Panc1 (cell line): ENCODE results near the gene TDRD7. TPM values are rescaled to one million over a fixed set of nuclear protein-coding genes. Genes with fewer than 3 reads are reported as not detected.

ENCODE experiments used
- ATAC-seq: fragments of 200-7000 bp; cut with Tn5 transposase; 2 replicates; pipeline ENCODE4 v1.9.1; 2020; ENCODE audit warnings: mild to moderate bottlenecking, moderate library complexity
- BruUV-seq: library from RNA; stranded (reverse); fragments of 400-500 nt; replicated peaks from 2 replicates; lab custom pipeline; 2021; lab: Mats Ljungman, UMichigan
- CTCF ChIA-PET: fragments of 300-600 bp; sonication (Branson Sonifier 250); formaldehyde crosslinking; loops from one replicate; lab custom pipeline; 2022; ENCODE audit warnings: antibody characterized with exemption; lab: Charles Lee
- POLR2A ChIA-PET: fragments of 300-600 bp; sonication (Branson Sonifier 250); formaldehyde crosslinking; loops from one replicate; lab custom pipeline; 2022; ENCODE audit warnings: antibody characterized with exemption; lab: Charles Lee
- DNase-seq: peaks from one replicate; pipeline ENCODE4 v3.0.0-alpha.2; 2010; ENCODE audit warnings: low read depth, low spot score
- H3K27ac ChIP-seq: 2 replicates; pipeline ENCODE4 v1.5.1; 2011; ENCODE audit warnings: mild to moderate bottlenecking, low read length, inconsistent platforms
- H3K27me3 ChIP-seq: fragments of 200-500 bp; sonication (Bioruptor generic); 2 replicates; pipeline ENCODE4 v1.6.0; 2014; ENCODE audit warnings: low read length, inconsistent platforms; ENCODE audit not compliant: control insufficient read depth, insufficient read depth
- H3K36me3 ChIP-seq: fragments of 200-500 bp; sonication (Bioruptor generic); 2 replicates; pipeline ENCODE4 v1.5.1; 2014; ENCODE audit warnings: inconsistent platforms, mild to moderate bottlenecking, low read length, moderate library complexity; ENCODE audit not compliant: control insufficient read depth, insufficient read depth
- H3K4me1 ChIP-seq: 2 replicates; pipeline ENCODE4 v1.5.1; 2011; ENCODE audit warnings: inconsistent platforms, mild to moderate bottlenecking, low read length, moderate library complexity; ENCODE audit not compliant: control insufficient read depth, insufficient read depth
- H3K4me3 ChIP-seq, 2 experiments: 2 replicates each; pipeline ENCODE4 v1.5.1; 2011 to 2012; ENCODE audit warnings: low read depth in 2 of 2, low read length in 2 of 2, mild to moderate bottlenecking in 2 of 2, inconsistent platforms in 1 of 2, moderate library complexity in 1 of 2
- H3K9me3 ChIP-seq: fragments of 200-500 bp; sonication (Bioruptor generic); 2 replicates; pipeline ENCODE4 v1.5.1; 2014; ENCODE audit warnings: low read depth, mild to moderate bottlenecking, inconsistent platforms, low read length, moderate library complexity; ENCODE audit not compliant: control insufficient read depth, insufficient read depth
- POLR2AphosphoS5 ChIP-seq: IDR thresholded peaks from 2 replicates; pipeline ENCODE4 v1.6.1; 2012; ENCODE audit warnings: mild to moderate bottlenecking, low read depth, low read length, moderate library complexity
- SIN3A ChIP-seq: IDR thresholded peaks from 2 replicates; pipeline ENCODE4 v1.6.1; 2012; ENCODE audit warnings: low read depth, mild to moderate bottlenecking, low read length, moderate library complexity, borderline replicate concordance; ENCODE audit not compliant: insufficient read depth
- TCF7L2 ChIP-seq: IDR thresholded peaks from 2 replicates; pipeline ENCODE4 v1.6.1; 2011; ENCODE audit warnings: mild to moderate bottlenecking, low read depth, low read length, inconsistent platforms
- in situ Hi-C: cut with HindIII; loops from 2 replicates; pipeline ENCODE4 v1.10.0; 2016; ENCODE audit warnings: low sequenced_read_pairs, low pct_unique_long_range_greater_than_20kb
- intact Hi-C: fragments of 100-400 bp; cut with micrococcal nuclease; formaldehyde crosslinking; loops from one replicate; pipeline ENCODE4 v1.10.0; 2022; ENCODE audit not compliant: unreplicated experiment
- total RNA-seq: library from RNA; stranded (reverse); gene quantifications from one replicate; pipeline ENCODE4 v1.2.1, GENCODE V29; 2021; ENCODE audit not compliant: unreplicated experiment
- TF ChIP-seq, protein P1 (sequence below), 2 experiments: IDR thresholded peaks; 2 replicates each; pipeline ENCODE4 v1.6.1; 2011 to 2012; ENCODE audit warnings: low read depth in 2 of 2, control low read depth in 1 of 2, low read length in 1 of 2, mild to moderate bottlenecking in 1 of 2, moderate library complexity in 1 of 2; ENCODE audit not compliant: insufficient read depth in 1 of 2
- TF ChIP-seq, protein P2 (sequence below): fragments of 450-650 bp; IDR thresholded peaks from 2 replicates; pipeline ENCODE4 v1.5.1; 2017; ENCODE audit warnings: mild to moderate bottlenecking

The TDRD7 gene
- total RNA-seq, 1 experiment from 2014 or later, result 10.6 TPM

DNA sequence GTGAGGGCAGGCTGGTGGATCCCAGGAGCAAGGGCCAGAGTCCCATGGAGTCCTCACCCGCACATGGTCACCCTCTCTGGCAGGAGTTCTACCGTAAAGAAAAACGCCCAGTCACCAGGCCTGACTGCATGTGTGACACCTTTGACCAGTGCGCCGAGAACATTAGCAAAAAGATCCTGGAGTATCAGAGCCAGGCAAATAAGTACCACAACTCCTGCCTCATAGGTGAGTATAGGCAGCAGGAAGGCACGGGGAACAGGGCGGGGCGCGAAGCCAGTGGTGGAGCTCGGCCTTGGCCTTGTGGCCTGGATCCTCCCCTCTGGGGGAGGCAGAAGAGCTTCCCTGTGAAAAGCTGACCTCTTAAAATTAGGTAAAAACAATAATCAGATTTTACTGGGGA is 45.4 kb upstream of the TDRD7 start:
- Histone ChIP-seq H3K4me1 (no peaks in the 10 kb centered on the region), H3K36me3 (no peaks in the 10 kb centered on the region), H3K9me3 (no peaks in the 10 kb centered on the region), H3K27ac (no peak overlapping the region), H3K27me3 (no peaks in the 10 kb centered on the region), H3K4me3 (no peak overlapping the region)
- ATAC-seq (no peak), DNase-seq (no peak)
- TF ChIP-seq SIN3A, result no peak
- no peak for TF ChIP-seq TCF7L2
- TF ChIP-seq POLR2AphosphoS5, result no peak
- TF ChIP-seq, protein P1, sequence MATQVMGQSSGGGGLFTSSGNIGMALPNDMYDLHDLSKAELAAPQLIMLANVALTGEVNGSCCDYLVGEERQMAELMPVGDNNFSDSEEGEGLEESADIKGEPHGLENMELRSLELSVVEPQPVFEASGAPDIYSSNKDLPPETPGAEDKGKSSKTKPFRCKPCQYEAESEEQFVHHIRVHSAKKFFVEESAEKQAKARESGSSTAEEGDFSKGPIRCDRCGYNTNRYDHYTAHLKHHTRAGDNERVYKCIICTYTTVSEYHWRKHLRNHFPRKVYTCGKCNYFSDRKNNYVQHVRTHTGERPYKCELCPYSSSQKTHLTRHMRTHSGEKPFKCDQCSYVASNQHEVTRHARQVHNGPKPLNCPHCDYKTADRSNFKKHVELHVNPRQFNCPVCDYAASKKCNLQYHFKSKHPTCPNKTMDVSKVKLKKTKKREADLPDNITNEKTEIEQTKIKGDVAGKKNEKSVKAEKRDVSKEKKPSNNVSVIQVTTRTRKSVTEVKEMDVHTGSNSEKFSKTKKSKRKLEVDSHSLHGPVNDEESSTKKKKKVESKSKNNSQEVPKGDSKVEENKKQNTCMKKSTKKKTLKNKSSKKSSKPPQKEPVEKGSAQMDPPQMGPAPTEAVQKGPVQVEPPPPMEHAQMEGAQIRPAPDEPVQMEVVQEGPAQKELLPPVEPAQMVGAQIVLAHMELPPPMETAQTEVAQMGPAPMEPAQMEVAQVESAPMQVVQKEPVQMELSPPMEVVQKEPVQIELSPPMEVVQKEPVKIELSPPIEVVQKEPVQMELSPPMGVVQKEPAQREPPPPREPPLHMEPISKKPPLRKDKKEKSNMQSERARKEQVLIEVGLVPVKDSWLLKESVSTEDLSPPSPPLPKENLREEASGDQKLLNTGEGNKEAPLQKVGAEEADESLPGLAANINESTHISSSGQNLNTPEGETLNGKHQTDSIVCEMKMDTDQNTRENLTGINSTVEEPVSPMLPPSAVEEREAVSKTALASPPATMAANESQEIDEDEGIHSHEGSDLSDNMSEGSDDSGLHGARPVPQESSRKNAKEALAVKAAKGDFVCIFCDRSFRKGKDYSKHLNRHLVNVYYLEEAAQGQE (IDR thresholded peaks at IDR 0.05; ENCODE audit: insufficient read depth in 1 of 2, low read depth in 2 of 2, low read length in 1 of 2), result no peak
- TF ChIP-seq, protein P2, sequence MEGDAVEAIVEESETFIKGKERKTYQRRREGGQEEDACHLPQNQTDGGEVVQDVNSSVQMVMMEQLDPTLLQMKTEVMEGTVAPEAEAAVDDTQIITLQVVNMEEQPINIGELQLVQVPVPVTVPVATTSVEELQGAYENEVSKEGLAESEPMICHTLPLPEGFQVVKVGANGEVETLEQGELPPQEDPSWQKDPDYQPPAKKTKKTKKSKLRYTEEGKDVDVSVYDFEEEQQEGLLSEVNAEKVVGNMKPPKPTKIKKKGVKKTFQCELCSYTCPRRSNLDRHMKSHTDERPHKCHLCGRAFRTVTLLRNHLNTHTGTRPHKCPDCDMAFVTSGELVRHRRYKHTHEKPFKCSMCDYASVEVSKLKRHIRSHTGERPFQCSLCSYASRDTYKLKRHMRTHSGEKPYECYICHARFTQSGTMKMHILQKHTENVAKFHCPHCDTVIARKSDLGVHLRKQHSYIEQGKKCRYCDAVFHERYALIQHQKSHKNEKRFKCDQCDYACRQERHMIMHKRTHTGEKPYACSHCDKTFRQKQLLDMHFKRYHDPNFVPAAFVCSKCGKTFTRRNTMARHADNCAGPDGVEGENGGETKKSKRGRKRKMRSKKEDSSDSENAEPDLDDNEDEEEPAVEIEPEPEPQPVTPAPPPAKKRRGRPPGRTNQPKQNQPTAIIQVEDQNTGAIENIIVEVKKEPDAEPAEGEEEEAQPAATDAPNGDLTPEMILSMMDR, result no peak
- in situ Hi-C loops, result no loop called here
- ChIA-PET CTCF (no interaction called here), POLR2A (no interaction called here)
- intact Hi-C loops, result no loop called here
- no TSS peak for BruUV-seq

DNA sequence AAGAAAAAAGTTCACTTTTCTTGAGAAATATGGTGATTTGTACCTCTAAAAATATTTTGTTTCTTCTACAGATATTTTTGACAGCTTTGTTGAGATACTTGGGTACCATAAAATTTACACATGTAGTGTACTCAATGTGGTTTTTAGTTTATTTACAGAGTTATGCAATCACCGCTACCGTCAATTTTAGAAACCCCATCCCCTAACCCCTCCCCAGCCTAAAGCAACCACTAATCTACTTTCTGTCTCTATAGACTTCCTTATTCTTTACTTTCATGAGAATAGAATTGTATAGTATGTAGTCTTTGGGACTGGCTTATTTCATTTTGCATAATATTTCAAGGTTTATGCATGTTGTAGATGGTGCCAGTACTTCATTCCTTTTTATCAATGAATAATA is 45.0 kb upstream of the TDRD7 start:
- intact Hi-C loops, result no loop called here

More for the DNA sequence above, 45.0 kb upstream of the TDRD7 start:
- Histone ChIP-seq H3K9me3 (no peaks in the 10 kb centered on the region), H3K4me1 (no peaks in the 10 kb centered on the region), H3K27ac (no peak overlapping the region), H3K27me3 (no peaks in the 10 kb centered on the region), H3K36me3 (no peaks in the 10 kb centered on the region), H3K4me3 (no peak overlapping the region)
- TF ChIP-seq SIN3A, result no peak
- TF ChIP-seq, protein P1 (IDR thresholded peaks at IDR 0.05; ENCODE audit: insufficient read depth in 1 of 2, low read depth in 2 of 2, low read length in 1 of 2), result no peak
- TF ChIP-seq, protein P2, result no peak
- TF ChIP-seq TCF7L2, result no peak
- TF ChIP-seq POLR2AphosphoS5, result no peak
- BruUV-seq, result no TSS peak
- DNase-seq, result no peak
- in situ Hi-C loops, result no loop called here
- POLR2A ChIA-PET, result no interaction called here
- no peak for ATAC-seq
- CTCF ChIA-PET, result no interaction called here
